Duodenal mucosa (tissue), 2 donors: Measurements from ENCODE around the gene MAIP1.
A peak's percentile ranks its signal among the peaks of the same experiment; 100 is the strongest.

Source experiments
- H3K27ac ChIP-seq: one replicate; pipeline ENCODE4 v1.7.0; 2013; ENCODE audit warnings: low read depth, low read length
- H3K27me3 ChIP-seq, 2 donors: one replicate each; pipeline ENCODE4 v1.7.0; 2013; ENCODE audit warnings: low read length in 2 of 2, control low read depth in 1 of 2; ENCODE audit not compliant: insufficient read depth in 2 of 2, control insufficient read depth in 1 of 2
- H3K36me3 ChIP-seq, 2 donors: one replicate each; pipeline ENCODE4 v1.7.0; 2013; ENCODE audit warnings: low read length in 2 of 2, control low read depth in 1 of 2; ENCODE audit not compliant: insufficient read depth in 2 of 2, control insufficient read depth in 1 of 2
- H3K4me1 ChIP-seq, 2 donors: one replicate each; pipeline ENCODE4 v1.7.0; 2013; ENCODE audit warnings: low read length in 2 of 2, control low read depth in 1 of 2; ENCODE audit not compliant: insufficient read depth in 2 of 2, control insufficient read depth in 1 of 2
- H3K4me3 ChIP-seq, 2 donors: one replicate each; pipeline ENCODE4 v1.7.0; 2013; ENCODE audit warnings: low read length in 2 of 2, low read depth in 1 of 2
- H3K9ac ChIP-seq, 2 donors: one replicate each; pipeline ENCODE4 v1.7.0; 2013; ENCODE audit warnings: low read length in 2 of 2, low read depth in 1 of 2
- H3K9me3 ChIP-seq, 2 donors: one replicate each; pipeline ENCODE4 v1.7.0; 2013; ENCODE audit warnings: low read length in 2 of 2, control low read depth in 1 of 2; ENCODE audit not compliant: control insufficient read depth in 1 of 2

MAIP1 gene

DNA sequence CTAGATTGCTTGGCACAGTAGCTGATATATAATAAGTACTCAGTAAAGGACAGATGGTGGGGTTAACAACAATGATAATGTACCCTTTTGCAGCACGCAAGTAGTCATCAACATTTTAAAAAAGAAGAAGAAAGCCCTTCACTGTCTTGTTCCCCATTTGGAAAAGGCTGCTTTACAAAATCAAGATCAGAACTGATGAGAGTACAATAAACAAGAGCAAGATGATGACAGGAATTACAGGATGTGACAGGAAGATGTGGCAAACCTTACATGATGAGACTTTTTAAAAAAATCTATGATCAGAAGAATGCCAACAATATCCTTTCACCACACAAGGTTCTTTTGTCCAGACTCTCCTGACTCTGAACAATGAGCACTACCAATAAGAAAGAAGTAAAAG is 9.2 kb upstream of the MAIP1 start:
- H3K9ac ChIP-seq: no peak overlapping the region

DNA sequence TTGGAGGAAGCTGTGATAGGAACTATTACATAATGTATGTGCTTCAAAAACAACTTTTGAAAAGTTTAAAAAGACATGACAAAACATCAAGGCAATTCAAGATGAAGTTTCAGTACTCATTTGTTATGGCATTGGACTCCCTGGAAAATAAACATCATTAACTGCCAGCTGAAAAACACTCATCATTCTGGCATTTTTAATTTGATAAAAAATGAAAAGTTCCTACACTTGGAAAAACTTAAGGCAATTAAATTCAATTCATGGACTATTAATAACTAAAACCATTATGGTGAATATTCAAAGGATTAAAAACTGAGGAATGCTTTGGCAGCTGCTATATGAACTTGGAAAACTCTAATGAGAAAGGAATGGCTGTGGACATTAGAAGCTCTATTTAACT is 8.5 kb upstream of the MAIP1 start:
- Histone ChIP-seq H3K4me1 (peaks cover 8% of the 10 kb centered on the region in 2 donors), H3K9ac (no peak overlapping the region), H3K4me3 (no peak overlapping the region), H3K27me3 (no peaks in the 10 kb centered on the region), H3K9me3 (no peaks in the 10 kb centered on the region), H3K36me3 (peaks cover 23 to 32% of the 10 kb centered on the region in 2 donors), H3K27ac (no peak overlapping the region)

More for the DNA sequence above, 9.2 kb upstream of the MAIP1 start:
- no peaks in the 10 kb centered on the region for H3K27me3 ChIP-seq
- no peak overlapping the region for H3K27ac ChIP-seq
- no peak overlapping the region for H3K4me3 ChIP-seq
- peaks cover 23 to 32% of the 10 kb centered on the region in 2 donors for H3K36me3 ChIP-seq
- H3K4me1 ChIP-seq: peaks cover 12 to 13% of the 10 kb centered on the region in 2 donors
- no peaks in the 10 kb centered on the region for H3K9me3 ChIP-seq

DNA sequence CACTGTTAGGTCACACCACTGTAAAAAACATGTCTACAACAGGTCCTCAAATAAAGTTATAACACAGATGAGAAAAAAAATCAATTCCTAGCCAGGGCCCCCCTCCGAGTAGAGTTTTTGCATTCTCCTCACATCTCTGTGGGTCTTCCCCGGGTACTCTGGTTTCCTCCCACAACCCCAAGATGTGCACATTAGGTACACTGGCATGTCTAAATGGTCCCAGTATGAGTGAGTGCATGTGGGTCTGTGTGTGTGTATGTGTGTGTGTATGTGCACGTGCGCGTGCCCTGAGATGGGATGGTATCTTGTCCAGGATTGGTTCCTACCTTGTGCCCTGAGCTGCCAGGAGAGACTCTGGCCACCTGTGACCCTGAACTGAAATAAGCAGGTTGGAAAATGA is 5.0 kb upstream of the MAIP1 start:
- Histone ChIP-seq H3K4me1 (peaks cover 7 to 10% of the 10 kb centered on the region in 2 donors), H3K27me3 (no peaks in the 10 kb centered on the region)

DNA sequence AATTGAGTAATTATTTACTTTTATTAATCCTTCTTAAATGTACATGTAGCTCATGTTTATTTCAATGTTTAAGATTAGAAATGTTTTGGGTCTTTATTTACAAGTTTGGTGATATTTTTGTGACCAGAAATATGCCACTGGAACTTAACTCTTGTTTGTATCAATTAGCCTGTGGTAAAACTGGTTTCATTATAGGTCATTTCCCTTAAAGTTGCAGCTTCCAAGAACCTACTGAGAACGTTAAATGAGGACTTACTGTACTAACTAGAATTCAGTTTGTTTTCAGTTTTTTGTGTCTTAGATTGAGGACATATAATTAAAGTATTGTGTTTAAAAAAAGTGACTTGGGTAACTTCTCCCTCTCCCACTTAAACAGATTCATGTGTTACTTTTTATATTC is 4.4 kb upstream of the MAIP1 start:
- Histone ChIP-seq H3K36me3 (peaks cover 16 to 21% of the 10 kb centered on the region in 2 donors), H3K4me1 (peaks cover 7 to 10% of the 10 kb centered on the region in 2 donors), H3K4me3 (no peak overlapping the region), H3K9ac (no peak overlapping the region), H3K9me3 (no peaks in the 10 kb centered on the region), H3K27ac (no peak overlapping the region), H3K27me3 (no peaks in the 10 kb centered on the region)

More for the DNA sequence above, 5.0 kb upstream of the MAIP1 start:
- peaks cover 18 to 27% of the 10 kb centered on the region in 2 donors for H3K36me3 ChIP-seq
- H3K9me3 ChIP-seq: no peaks in the 10 kb centered on the region
- H3K4me3 ChIP-seq: no peak overlapping the region
- no peak overlapping the region for H3K27ac ChIP-seq
- no peak overlapping the region for H3K9ac ChIP-seq

DNA sequence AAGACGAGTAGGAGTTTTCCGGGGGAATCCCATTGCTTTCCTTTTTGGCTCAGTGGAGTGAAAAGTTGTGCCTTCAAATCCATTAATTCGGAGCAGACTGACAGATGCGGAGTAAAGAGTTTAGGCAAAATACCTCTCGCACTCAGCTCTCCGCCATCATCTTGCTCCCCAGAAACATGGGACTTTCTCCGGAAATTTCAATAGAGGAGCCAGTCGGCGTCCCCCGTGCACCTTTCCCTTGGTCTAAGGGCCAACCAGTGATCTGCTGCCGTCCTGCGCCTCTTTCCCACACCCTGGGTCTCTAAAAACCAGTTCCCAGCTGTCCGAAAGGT is 409 bp upstream of the MAIP1 start:
- Histone ChIP-seq H3K27me3 (no peaks in the 10 kb centered on the region), H3K9me3 (no peaks in the 10 kb centered on the region), H3K27ac (peak overlapping the region; percentile 92), H3K36me3 (peaks cover 4 to 16% of the 10 kb centered on the region in 2 donors), H3K4me1 (peaks cover 22 to 30% of the 10 kb centered on the region in 2 donors), H3K4me3 (peak overlapping the region; percentile 99 to 100), H3K9ac (peak overlapping the region; percentile 90 to 99)

DNA sequence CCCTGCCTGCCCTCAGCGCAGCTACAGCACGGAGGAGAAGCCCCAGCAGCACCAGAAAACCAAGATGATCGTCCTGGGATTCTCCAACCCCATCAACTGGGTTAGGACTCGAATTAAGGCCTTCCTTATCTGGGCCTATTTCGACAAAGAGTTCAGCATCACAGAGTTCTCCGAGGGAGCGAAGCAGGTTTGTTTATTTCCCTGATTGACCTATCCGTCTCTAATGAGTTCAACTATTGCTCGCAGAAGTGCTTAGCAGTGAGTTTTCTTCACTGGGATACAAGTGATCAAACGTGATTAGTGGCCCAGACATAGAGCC is 639 bp downstream of the MAIP1 start:
- Histone ChIP-seq H3K4me3 (peak overlapping the region; percentile 99 to 100), H3K4me1 (peaks cover 22 to 30% of the 10 kb centered on the region in 2 donors), H3K27ac (peak overlapping the region; percentile 92), H3K9me3 (no peaks in the 10 kb centered on the region), H3K36me3 (peaks cover 7 to 17% of the 10 kb centered on the region in 2 donors), H3K27me3 (no peaks in the 10 kb centered on the region), H3K9ac (peak overlapping the region; percentile 90 to 99)

DNA sequence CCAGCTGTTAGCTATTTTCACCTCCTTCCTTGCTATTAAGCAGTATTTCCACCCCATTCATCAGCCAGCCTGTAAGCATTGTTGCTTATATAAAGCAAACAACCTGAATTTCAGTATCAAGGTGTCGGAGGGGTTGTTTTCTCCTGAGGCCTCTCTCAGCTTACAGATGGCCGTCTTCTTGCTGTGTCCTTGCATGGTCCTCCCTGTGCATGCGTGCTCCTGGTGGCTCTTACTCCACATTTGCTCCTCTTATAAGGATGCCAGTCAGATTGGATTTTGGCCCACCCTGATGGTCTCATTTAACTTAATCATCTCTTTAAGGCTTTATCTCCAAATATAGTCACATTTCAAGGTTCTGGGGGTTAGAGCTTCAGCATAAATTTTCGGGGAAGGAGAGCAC is 2.6 kb downstream of the MAIP1 start:
- H3K9ac ChIP-seq: no peak overlapping the region
- no peak overlapping the region for H3K4me3 ChIP-seq
- H3K9me3 ChIP-seq: no peaks in the 10 kb centered on the region
- H3K4me1 ChIP-seq: peaks cover 22 to 30% of the 10 kb centered on the region in 2 donors
- H3K27ac ChIP-seq: no peak overlapping the region
- H3K36me3 ChIP-seq: peaks cover 11 to 28% of the 10 kb centered on the region in 2 donors
- H3K27me3 ChIP-seq: no peaks in the 10 kb centered on the region

DNA sequence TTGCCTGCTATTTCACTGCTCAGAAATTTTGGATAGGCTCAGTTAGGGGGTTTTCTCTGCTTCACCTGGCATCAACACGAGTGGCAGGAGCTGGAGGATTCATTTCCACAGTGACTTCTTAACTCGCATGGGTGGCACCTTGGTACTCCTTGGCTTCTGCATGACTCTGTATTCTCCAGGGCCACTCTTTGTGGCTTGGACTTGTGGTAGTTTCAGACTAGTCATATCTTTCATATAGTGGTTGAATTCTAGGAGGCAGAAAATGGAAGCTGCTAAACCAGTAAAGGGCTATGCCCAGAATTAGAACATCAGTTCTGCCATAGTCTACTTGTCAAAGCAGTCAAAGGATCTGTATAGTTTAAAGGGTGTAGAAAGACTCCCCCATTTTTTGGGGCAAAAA is 6.8 kb downstream of the MAIP1 start:
- Histone ChIP-seq H3K4me1 (peaks cover 8 to 9% of the 10 kb centered on the region in 2 donors), H3K36me3 (peaks cover 20 to 46% of the 10 kb centered on the region in 2 donors)

DNA sequence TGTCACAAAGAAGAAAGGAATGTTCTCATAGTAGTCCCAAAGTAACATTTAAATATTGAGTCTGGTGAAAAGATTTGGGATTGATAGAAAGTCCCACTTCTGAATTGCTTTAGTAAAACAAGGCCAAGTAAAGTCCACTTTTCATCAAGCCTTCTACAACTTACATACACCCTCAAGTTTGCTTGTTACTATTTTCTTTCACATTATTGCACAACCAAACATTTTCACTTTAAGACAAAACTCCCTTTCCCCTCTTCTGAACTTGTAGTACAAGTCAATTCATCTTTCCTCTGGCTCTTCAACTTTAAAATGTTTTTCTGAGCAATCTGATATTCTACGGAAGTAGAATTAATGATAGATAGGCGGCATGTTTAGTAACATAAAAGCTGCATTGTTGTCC is 11.0 kb downstream of the MAIP1 start:
- no peak overlapping the region for H3K27ac ChIP-seq

More for the DNA sequence above, 6.8 kb downstream of the MAIP1 start:
- Histone ChIP-seq H3K4me3 (no peak overlapping the region), H3K9me3 (no peaks in the 10 kb centered on the region), H3K9ac (no peak overlapping the region), H3K27ac (no peak overlapping the region), H3K27me3 (no peaks in the 10 kb centered on the region)

DNA sequence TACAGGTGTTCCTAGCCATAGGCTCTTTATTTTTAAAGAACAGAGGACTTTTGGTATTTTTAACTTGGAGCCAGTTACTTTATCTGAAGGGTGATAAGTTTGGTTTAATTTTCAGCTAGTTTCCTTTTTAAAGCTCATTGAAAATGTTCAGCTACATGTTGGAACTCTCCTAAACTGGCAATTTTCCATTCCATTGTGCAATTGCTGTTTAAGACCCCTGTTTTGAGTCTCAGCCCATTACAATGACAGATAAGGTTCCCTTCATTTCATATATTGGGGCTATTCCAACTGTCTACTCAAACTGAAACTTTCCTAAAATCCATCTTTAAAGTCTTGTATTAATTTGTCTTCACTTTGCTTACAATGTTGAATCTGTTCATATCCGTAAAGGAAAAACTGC is 11.6 kb downstream of the MAIP1 start:
- Histone ChIP-seq H3K36me3 (peaks cover 11 to 24% of the 10 kb centered on the region in 2 donors), H3K4me3 (no peak overlapping the region), H3K27ac (no peak overlapping the region), H3K4me1 (peaks cover under 1 to 6% of the 10 kb centered on the region in 2 donors), H3K9ac (no peak overlapping the region), H3K9me3 (no peaks in the 10 kb centered on the region), H3K27me3 (no peaks in the 10 kb centered on the region)

More for the DNA sequence above, 11.0 kb downstream of the MAIP1 start:
- H3K9me3 ChIP-seq: no peaks in the 10 kb centered on the region
- no peaks in the 10 kb centered on the region for H3K27me3 ChIP-seq
- H3K4me1 ChIP-seq: no peaks in the 10 kb centered on the region
- H3K4me3 ChIP-seq: no peak overlapping the region
- H3K9ac ChIP-seq: no peak overlapping the region
- peaks cover 13 to 28% of the 10 kb centered on the region in 2 donors for H3K36me3 ChIP-seq

DNA sequence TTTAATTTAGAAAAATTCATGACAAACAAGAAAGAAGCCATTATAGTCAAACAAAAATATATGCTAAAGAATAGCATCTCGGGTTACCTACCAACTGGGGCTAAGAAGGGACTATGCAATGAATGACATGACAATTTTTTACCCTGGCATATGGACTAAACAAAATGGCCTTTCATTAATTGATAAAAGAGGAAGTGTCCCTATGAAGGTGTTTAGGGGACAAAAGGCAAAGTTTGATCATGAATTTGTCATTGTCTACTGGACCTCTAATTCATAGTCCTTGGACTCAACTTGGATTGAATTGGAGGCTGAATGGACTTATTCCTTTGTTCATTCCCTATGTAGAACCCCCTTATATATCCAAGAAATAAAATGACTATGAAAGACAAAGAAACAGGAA is 12.7 kb downstream of the MAIP1 start:
- Histone ChIP-seq H3K27ac (no peak overlapping the region), H3K9me3 (no peaks in the 10 kb centered on the region), H3K9ac (no peak overlapping the region), H3K4me1 (peaks cover 6 to 12% of the 10 kb centered on the region in 2 donors), H3K27me3 (no peaks in the 10 kb centered on the region), H3K4me3 (no peak overlapping the region), H3K36me3 (peaks cover 8 to 17% of the 10 kb centered on the region in 2 donors)
